ENCODE measurements around the gene ESR2.

GRCh38 chr14:64208981-64209380 lies 85.2 kb downstream of the ESR2 start:
- TF ChIP-seq CTCF (IDR thresholded peaks at IDR 0.05; ENCODE audit: poor library complexity) (no peak), EZH2 (IDR thresholded peaks at IDR 0.05; ENCODE audit: borderline replicate concordance) (no peak), EZH2phosphoT487 (IDR thresholded peaks at IDR 0.05; ENCODE audit: low read depth, severe bottlenecking, unreplicated experiment) (no peak)

Measured in hepatocyte (in vitro differentiated cells).